HL-60 (cell line): ENCODE data around the gene NME2.

Experiments used
- DNase-seq, 2 experiments: peaks; one replicate each; pipeline ENCODE4 v3.0.0-alpha.2; 2010 to 2020; ENCODE audit warnings: low read depth in 1 of 2, low spot score in 1 of 2
- H3K27ac ChIP-seq: fragments of 250-450 bp; sonication (Bioruptor Pico); replicated peaks from 2 replicates; pipeline ENCODE4 v1.5.1; 2020; ENCODE audit warnings: mild to moderate bottlenecking, moderate library complexity
- H3K27me3 ChIP-seq: fragments of 250-450 bp; sonication (Bioruptor Pico); 2 replicates; pipeline ENCODE4 v1.5.1; 2021; ENCODE audit warnings: mild to moderate bottlenecking, moderate library complexity; ENCODE audit not compliant: insufficient read depth, poor library complexity, severe bottlenecking
- H3K4me3 ChIP-seq: replicated peaks from 2 replicates; pipeline ENCODE4 v1.5.1; 2011; ENCODE audit warnings: mild to moderate bottlenecking, control low read depth, low read length; ENCODE audit not compliant: insufficient read depth
- CTCF ChIP-seq: IDR thresholded peaks from one replicate; pipeline ENCODE4 v1.5.1; 2011; ENCODE audit warnings: low read length, control low read depth, inconsistent platforms; ENCODE audit not compliant: insufficient read depth
- GABPA ChIP-seq: IDR thresholded peaks from 2 replicates; pipeline ENCODE4 v1.6.1; 2012; ENCODE audit warnings: low read depth
- POLR2AphosphoS5 ChIP-seq: IDR thresholded peaks from 2 replicates; pipeline ENCODE4 v1.6.1; 2012; ENCODE audit warnings: low read depth
- REST ChIP-seq: IDR thresholded peaks from 2 replicates; pipeline ENCODE4 v1.6.1; 2012; ENCODE audit warnings: low read depth; ENCODE audit not compliant: insufficient replicate concordance
- SPI1 ChIP-seq: IDR thresholded peaks from 2 replicates; pipeline ENCODE4 v1.6.1; 2012; ENCODE audit warnings: low read depth, mild to moderate bottlenecking, borderline replicate concordance

NME2 gene

GRCh38 chr17:51154176-51154575 is 12.0 kb upstream of the NME2 start:
- Histone ChIP-seq H3K4me3 (peak overlapping the region; percentile 73), H3K27me3 (no peaks in the 10 kb centered on the region), H3K27ac (peak overlapping the region; percentile 89)
- DNase-seq: no peak
- no peak for TF ChIP-seq REST

- no peak for DNase-seq
- H3K27ac ChIP-seq: no peak overlapping the region
- no peak overlapping the region for H3K4me3 ChIP-seq
- H3K27me3 ChIP-seq: no peaks in the 10 kb centered on the region
- TF ChIP-seq SPI1: no peak
- TF ChIP-seq GABPA: no peak
- TF ChIP-seq POLR2AphosphoS5: no peak
- no peak for TF ChIP-seq REST
- no peak for TF ChIP-seq CTCF
Observed at GRCh38 chr17:51155416-51155815, 10.8 kb upstream of the NME2 start.

GRCh38 chr17:51159604-51160003 is 6.6 kb upstream of the NME2 start:
- TF ChIP-seq GABPA (no peak), REST (no peak), CTCF (no peak), SPI1 (no peak), POLR2AphosphoS5 (no peak)
- Histone ChIP-seq H3K4me3 (no peak overlapping the region), H3K27me3 (no peaks in the 10 kb centered on the region), H3K27ac (no peak overlapping the region)
- DNase-seq: no peak

GRCh38 chr17:51161541-51161940 is 4.7 kb upstream of the NME2 start:
- no peak for TF ChIP-seq REST
- H3K27ac ChIP-seq: no peak overlapping the region
- no peak for DNase-seq

More at GRCh38 chr17:51161541-51161940, 4.7 kb upstream of the NME2 start:
- Histone ChIP-seq H3K27me3 (no peaks in the 10 kb centered on the region), H3K4me3 (no peak overlapping the region)
